OCI-LY3 (cell line): Measurements from ENCODE around the gene MTLN.
"Not testable (repeated sequence)": the region's sequence is repeated elsewhere in the genome, so short reads cannot be mapped to it uniquely, and the experiment has no call there.

Source experiments
- H2AFZ ChIP-seq: fragments of 200-600, 300-600 bp; shearing (Covaris generic); 2 replicates; pipeline ENCODE4 v1.6.0; 2014; ENCODE audit warnings: antibody characterized with exemption, low read depth, low read length
- H3K27ac ChIP-seq: fragments of 200-600, 300-600 bp; sonication (generic); 2 replicates; pipeline ENCODE4 v1.5.1; 2014; ENCODE audit warnings: mild to moderate bottlenecking, low read length, moderate library complexity, mixed read lengths
- H3K27me3 ChIP-seq: fragments of 200-600, 300-600 bp; sonication (generic); 2 replicates; pipeline ENCODE4 v1.6.1; 2014; ENCODE audit warnings: low read depth, low read length, mixed read lengths
- H3K36me3 ChIP-seq: fragments of 200-600, 300-600 bp; sonication (generic); replicated peaks from 2 replicates; pipeline ENCODE3; 2014; ENCODE audit warnings: low read depth, low read length, mixed read lengths
- H3K4me1 ChIP-seq: fragments of 300-600, 200-600 bp; sonication (generic); 2 replicates; pipeline ENCODE4 v1.6.1; 2014; ENCODE audit warnings: low read length, mixed read lengths
- H3K4me2 ChIP-seq: fragments of 200-600, 300-600 bp; sonication (generic); 2 replicates; pipeline ENCODE4 v1.6.1; 2014; ENCODE audit warnings: low read length, mixed read lengths
- H3K4me3 ChIP-seq: fragments of 300-600, 200-600 bp; sonication (generic); 2 replicates; pipeline ENCODE4 v1.5.1; 2014; ENCODE audit warnings: antibody characterized with exemption, mild to moderate bottlenecking, low read length, moderate library complexity
- H3K79me2 ChIP-seq: fragments of 300-600, 200-600 bp; shearing (Covaris generic); 2 replicates; pipeline ENCODE4 v1.6.1; 2014; ENCODE audit warnings: mild to moderate bottlenecking, low read length, mixed read lengths
- H3K9ac ChIP-seq: fragments of 300-600, 200-600 bp; shearing (Covaris generic); 2 replicates; pipeline ENCODE4 v1.6.0; 2014; ENCODE audit warnings: mild to moderate bottlenecking, low read length, moderate library complexity
- H3K9me3 ChIP-seq: fragments of 200-600, 300-600 bp; shearing (Covaris generic); 2 replicates; pipeline ENCODE4 v1.6.1; 2014; ENCODE audit warnings: low read length, mixed read lengths; ENCODE audit not compliant: insufficient read depth
- H4K20me1 ChIP-seq: fragments of 200-600, 300-600 bp; sonication (generic); 2 replicates; pipeline ENCODE4 v1.6.1; 2016; ENCODE audit warnings: low read length, mixed read lengths; ENCODE audit not compliant: insufficient read depth
- EZH2phosphoT487 ChIP-seq: fragments of 200-600 bp; shearing (Covaris generic); IDR thresholded peaks from 2 replicates; pipeline ENCODE4 v1.6.1; 2018; ENCODE audit warnings: antibody characterized with exemption, mixed run types, low read depth
- TF ChIP-seq, protein P1 (sequence below): fragments of 200-600, 300-600 bp; sonication (generic); IDR thresholded peaks from 2 replicates; pipeline ENCODE4 v1.5.1; 2014; ENCODE audit warnings: antibody characterized with exemption, low read length, low read depth

MTLN gene, protein sequence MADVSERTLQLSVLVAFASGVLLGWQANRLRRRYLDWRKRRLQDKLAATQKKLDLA

DNA sequence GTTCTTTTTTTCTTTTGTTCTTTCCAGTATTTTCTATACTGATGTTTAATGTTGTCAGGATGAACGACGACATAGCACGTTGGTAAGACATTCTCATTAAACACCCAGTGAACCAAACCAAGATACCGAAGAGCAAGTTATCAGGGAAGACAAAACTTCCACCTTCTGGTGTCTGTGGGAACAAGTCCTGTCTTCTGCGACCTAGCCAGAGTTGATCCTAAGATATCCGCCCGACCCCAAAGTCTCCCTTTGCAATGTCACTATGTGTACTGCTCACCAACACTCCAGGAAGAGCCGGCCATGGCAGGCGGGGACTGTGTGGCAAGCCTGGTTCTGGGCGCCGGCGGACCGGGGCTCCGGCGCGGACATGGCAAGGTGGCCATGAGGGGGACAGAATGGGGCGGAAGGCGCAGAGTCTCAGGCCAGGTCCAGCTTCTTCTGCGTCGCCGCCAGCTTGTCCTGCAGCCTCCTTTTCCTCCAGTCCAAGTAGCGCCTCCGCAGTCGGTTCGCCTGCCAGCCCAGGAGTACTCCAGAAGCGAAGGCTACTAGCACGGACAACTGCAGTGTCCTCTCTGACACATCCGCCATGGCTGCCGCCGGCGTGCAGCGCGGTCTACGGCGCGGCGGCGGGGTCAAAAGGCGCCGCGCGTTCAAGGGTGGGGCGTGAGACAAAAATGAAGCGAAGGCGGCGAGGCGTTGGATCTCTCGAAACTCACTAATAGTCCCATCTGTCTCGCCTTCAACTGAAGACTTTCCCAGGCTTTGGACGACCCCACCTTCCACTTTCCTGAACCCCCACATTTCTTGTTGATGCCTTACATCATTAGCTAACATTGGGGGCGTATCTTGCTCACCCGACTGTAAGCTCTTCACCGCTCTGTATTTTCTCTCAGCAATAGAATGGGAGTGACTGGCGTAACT lies at the start of gene MTLN:
Gene MTLN, minus strand, starts transcription at position 610 of the 921 bp plus-strand sequence. Its CDS starts 22 bp downstream, at position 588.
- peak within 1 kb of the TSS; percentile 93 for H3K4me2 ChIP-seq
- peaks cover 7% of the 10 kb centered on the region for H3K36me3 ChIP-seq
- H3K4me1 ChIP-seq, result peaks cover 4% of the 10 kb centered on the region; the same call in 1 of the 2 replicates
- peaks cover 15% of the 10 kb centered on the region for H3K27me3 ChIP-seq
- TF ChIP-seq, protein P1, sequence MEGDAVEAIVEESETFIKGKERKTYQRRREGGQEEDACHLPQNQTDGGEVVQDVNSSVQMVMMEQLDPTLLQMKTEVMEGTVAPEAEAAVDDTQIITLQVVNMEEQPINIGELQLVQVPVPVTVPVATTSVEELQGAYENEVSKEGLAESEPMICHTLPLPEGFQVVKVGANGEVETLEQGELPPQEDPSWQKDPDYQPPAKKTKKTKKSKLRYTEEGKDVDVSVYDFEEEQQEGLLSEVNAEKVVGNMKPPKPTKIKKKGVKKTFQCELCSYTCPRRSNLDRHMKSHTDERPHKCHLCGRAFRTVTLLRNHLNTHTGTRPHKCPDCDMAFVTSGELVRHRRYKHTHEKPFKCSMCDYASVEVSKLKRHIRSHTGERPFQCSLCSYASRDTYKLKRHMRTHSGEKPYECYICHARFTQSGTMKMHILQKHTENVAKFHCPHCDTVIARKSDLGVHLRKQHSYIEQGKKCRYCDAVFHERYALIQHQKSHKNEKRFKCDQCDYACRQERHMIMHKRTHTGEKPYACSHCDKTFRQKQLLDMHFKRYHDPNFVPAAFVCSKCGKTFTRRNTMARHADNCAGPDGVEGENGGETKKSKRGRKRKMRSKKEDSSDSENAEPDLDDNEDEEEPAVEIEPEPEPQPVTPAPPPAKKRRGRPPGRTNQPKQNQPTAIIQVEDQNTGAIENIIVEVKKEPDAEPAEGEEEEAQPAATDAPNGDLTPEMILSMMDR, result no peak
- TF ChIP-seq EZH2phosphoT487, result no peak
- H3K27ac ChIP-seq, result peak within 1 kb of the TSS; percentile 26; the same call in 1 of the 2 replicates
- H3K4me3 ChIP-seq, result peak within 1 kb of the TSS; percentile 100
- H3K9ac ChIP-seq, result peak within 1 kb of the TSS; percentile 91
- H3K9me3 ChIP-seq, result no peaks in the 10 kb centered on the region
- peaks cover 17% of the 10 kb centered on the region for H3K79me2 ChIP-seq
- peak within 1 kb of the TSS; percentile 97 for H2AFZ ChIP-seq
- H4K20me1 ChIP-seq, result no peaks in the 10 kb centered on the region

DNA sequence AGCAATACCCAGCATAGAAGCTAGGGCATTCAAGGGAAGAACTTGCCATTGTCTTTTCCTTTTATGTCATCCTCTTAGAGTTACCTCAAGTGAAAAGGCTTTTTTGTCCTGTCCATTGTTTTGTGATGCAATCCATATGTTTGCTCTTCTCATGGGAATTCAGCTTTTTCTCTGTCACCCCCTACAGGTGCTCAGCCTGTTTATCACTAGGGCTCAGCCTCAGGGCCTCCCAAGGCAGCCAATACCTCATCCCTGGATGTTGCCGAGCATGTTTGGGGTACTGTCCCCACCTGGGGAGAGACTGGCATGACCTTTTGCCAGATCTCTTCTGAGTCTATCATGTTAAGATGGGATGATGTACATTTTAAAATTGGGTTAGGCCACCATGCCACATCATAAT lies 49.6 kb upstream of the MTLN start:
- not testable (repeated sequence) for H3K9ac ChIP-seq, H3K27me3 ChIP-seq, H3K27ac ChIP-seq, H3K36me3 ChIP-seq, H3K4me3 ChIP-seq, H3K4me1 ChIP-seq, H3K9me3 ChIP-seq, H3K4me2 ChIP-seq, H2AFZ ChIP-seq, H3K79me2 ChIP-seq, H4K20me1 ChIP-seq

DNA sequence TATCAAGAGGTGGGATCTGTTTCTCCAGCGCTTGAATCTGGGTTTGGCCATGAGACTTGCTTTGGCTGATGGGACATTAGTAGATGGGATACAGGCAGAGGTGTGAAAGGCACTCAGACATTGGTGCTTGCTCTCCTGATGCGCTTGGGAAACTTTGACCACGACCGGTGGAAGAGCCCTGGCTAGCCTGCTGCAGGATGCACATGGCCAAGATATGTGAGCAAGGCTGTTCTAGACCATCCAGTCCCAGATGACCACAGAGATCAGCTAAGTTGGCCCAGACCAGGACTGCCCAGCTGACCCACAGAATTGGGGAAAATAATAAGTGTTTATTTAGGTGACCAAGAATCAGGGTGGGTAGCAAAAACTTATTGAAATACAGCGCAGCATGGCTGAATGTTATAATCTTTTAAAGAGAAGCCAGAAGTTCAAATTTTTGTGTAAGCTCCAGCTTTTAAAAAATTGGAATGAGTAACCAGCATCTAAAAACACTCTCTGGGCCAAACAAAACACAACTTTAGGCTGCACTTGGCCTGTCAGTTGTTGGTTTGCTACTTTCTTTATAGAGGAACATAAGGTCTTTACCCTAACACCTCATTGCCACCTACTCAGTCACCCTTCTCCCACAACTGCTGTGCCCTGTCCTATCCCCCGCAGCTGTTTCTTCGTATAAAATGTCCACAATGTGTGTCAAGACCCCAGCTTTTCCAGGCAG lies 35.9 kb upstream of the MTLN start:
- H3K4me2 ChIP-seq, H4K20me1 ChIP-seq: not testable (repeated sequence)

DNA sequence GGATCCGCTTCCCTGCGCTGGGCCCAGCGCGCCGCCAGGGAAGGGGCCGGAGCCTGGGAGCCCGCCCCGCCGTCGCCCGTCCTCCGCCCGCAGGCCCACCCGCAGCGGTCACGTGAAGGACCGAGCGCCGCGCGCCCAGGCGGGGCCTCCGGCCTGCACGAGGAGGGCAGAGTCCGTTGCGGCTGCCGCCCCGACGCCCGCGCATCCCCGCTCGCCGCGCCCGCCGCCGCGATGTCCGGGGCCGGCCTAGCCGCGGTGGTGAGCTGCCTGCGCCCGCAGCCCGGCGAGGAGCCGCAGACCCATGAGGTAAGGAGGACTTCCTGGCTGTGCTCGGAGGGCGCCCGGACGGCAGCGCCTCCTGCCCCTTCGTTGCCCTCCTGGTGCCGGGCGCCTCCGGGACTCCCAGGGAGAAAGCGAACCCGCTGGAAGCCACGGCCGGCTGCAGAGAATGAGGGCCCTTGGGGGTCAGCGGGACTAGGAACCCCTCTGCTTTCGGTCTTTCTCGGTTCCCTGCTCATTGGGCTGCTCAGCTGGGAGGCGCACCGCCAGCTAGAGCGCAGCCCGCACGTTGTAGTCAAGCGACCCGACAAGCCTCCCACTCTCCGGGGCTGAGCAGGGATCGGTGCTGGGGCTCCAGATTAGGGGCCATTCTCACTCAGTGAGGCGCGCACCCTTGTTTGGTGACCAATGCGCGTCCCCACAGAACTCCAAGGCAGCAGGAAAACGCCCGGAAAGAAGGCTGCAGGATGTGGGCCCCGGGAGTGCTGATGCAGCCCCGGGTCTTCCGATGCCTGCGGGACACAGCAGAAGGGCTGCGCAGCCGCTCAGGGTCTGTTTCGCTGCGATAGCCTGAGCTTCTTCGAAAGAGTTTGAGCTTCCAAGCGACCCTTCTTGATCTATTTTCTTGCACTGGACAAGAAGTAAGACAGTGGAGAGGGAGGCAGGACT lies 33.4 kb upstream of the MTLN start:
- H3K4me3 ChIP-seq, H3K4me1 ChIP-seq: not testable (repeated sequence)

More for the DNA sequence above, 35.9 kb upstream of the MTLN start:
- H3K36me3 ChIP-seq, H3K27ac ChIP-seq, H3K4me3 ChIP-seq, H3K27me3 ChIP-seq, H3K9ac ChIP-seq, H3K4me1 ChIP-seq, H2AFZ ChIP-seq, H3K9me3 ChIP-seq, H3K79me2 ChIP-seq: not testable (repeated sequence)

DNA sequence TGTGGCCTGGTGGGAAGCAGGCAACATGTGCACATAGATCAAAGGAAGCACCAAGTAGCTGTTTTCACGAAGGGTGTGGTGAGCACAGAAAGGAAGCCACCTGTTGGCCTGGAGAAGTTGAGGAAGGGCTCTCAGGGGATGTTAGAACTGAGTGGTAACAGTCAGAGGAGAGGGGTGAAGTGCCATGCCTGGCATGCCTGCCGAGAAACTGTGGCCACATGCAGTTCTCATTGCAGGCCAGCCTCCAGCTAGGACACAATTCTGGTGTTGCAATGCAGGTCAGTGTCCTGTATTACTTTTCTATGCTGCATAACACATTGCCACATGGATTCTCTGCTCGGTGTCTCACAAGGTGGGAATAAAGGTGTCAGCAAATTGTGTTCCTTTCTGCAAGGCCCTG lies 30.9 kb upstream of the MTLN start:
- H3K36me3 ChIP-seq, H3K4me2 ChIP-seq, H3K4me3 ChIP-seq, H3K27me3 ChIP-seq, H3K9me3 ChIP-seq, H3K9ac ChIP-seq, H2AFZ ChIP-seq, H3K4me1 ChIP-seq, H3K27ac ChIP-seq, H3K79me2 ChIP-seq, H4K20me1 ChIP-seq: not testable (repeated sequence)

More for the DNA sequence above, 33.4 kb upstream of the MTLN start:
- H2AFZ ChIP-seq, H3K9me3 ChIP-seq, H3K4me2 ChIP-seq, H3K9ac ChIP-seq, H3K36me3 ChIP-seq, H3K27me3 ChIP-seq, H4K20me1 ChIP-seq, H3K27ac ChIP-seq, H3K79me2 ChIP-seq: not testable (repeated sequence)

DNA sequence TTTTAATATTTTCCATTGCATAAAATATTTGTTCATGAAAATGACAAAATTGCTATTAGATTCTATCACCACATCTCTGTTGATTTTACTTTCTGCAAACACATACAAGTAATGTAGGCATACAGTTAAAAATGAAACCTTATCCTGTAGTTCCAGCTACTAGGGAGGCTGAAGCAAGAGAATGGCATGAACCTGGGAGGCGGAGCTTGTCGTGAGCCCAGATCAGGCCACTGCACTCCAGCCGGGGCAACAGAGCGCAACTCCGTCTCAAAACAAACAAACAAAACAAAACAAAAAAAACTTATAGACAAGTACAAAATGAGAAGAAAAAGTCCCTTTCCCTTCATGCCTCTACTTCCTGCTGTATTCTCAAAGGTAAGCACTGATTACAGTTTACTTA lies 22.2 kb upstream of the MTLN start:
- H4K20me1 ChIP-seq, H3K4me3 ChIP-seq, H3K4me2 ChIP-seq, H3K27me3 ChIP-seq, H3K4me1 ChIP-seq, H3K79me2 ChIP-seq, H3K9ac ChIP-seq, H3K27ac ChIP-seq, H2AFZ ChIP-seq, H3K9me3 ChIP-seq, H3K36me3 ChIP-seq: not testable (repeated sequence)

DNA sequence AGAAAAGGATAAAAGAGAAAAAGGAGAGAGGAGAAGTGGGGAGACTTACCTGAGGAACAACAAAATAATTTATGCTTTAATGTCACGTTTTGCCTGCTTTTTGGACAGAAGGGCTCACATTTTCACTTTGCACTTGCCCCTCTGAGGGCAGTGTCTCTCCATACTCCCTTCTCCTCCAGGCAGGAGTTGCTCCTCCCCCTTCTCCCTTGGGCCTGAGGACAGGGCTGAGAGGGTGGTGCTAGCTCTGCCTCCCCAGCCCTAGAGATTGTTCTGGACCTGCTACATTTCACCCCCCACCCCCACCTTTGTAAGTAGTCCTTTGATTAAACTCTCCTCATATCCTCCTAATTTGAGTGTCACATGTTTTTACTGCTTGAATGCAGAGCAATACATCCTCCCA lies 17.5 kb upstream of the MTLN start:
- H3K27ac ChIP-seq, H3K36me3 ChIP-seq, H3K9ac ChIP-seq, H2AFZ ChIP-seq, H4K20me1 ChIP-seq, H3K4me2 ChIP-seq, H3K79me2 ChIP-seq, H3K27me3 ChIP-seq, H3K4me3 ChIP-seq, H3K4me1 ChIP-seq, H3K9me3 ChIP-seq: not testable (repeated sequence)

DNA sequence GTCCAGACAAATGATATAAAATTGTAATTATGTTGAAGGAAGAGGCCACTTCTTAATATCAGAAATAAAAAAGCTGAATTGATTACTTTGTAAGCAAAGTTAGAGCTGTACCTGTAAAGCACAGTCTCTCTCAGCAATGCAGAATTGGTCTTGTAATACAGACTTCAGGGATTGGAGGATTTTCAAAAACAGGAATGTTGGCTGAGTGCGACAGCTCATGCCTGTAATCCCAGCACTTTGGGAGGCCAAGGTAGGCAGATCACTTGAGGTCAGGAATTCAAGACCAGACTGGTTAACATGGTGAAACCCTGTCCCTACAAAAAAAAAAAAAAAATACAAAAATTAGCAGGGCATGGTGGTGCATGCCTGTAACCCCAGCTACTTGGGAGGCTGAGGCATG lies 10.3 kb upstream of the MTLN start:
- H3K36me3 ChIP-seq, H3K27ac ChIP-seq, H3K4me3 ChIP-seq, H3K4me2 ChIP-seq, H4K20me1 ChIP-seq, H3K9me3 ChIP-seq, H3K4me1 ChIP-seq, H3K79me2 ChIP-seq, H2AFZ ChIP-seq, H3K9ac ChIP-seq: not testable (repeated sequence)
- H3K27me3 ChIP-seq, result peaks cover 15% of the 10 kb centered on the region; the same call in 1 of the 2 replicates
